Stomach (tissue), 4 donors: ENCODE results near the gene HS3ST1.

Experiments used
- EP300 ChIP-seq: sonication (generic); formaldehyde crosslinking; IDR thresholded peaks from one replicate; pipeline ENCODE4 v1.6.1; 2017; ENCODE audit warnings: antibody characterized with exemption
- POLR2AphosphoS5 ChIP-seq, 3 donors: sonication (generic); formaldehyde crosslinking; IDR thresholded peaks; one replicate each; pipeline ENCODE4 v1.6.1; 2016; ENCODE audit warnings: antibody characterized with exemption in 3 of 3
- TF ChIP-seq, protein P1 (sequence below), 7 experiments: fragments of 450-650 bp in 4 of 7; fragments of 200-600 bp in 3 of 7; sonication (generic) in 3 of 7; IDR thresholded peaks; one replicate each; pipeline ENCODE4 v1.5.1; 2016 to 2019; ENCODE audit warnings: antibody characterized with exemption in 7 of 7, control low read depth in 2 of 7, mild to moderate bottlenecking in 1 of 7

DNA sequence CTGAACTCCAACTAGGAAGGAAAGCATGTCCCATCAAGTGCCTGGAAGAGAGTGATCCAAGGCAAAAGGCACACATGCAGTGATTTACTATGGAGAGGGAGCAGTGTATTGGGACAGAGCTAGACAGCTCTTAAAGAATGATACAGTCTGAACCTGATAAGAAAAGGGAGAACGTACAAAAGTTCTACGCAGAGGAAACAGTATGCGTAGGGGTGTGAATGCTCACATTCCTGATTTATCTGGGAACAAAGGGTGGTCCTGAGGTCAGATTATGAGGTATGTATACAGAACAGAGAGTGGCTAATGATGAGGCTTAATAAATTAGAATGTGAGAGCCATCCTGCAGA is 12.0 kb downstream of the HS3ST1 start:
- TF ChIP-seq EP300 (no peak), POLR2AphosphoS5 (IDR thresholded peaks at IDR 0.05) (no peak)
- TF ChIP-seq, protein P1, sequence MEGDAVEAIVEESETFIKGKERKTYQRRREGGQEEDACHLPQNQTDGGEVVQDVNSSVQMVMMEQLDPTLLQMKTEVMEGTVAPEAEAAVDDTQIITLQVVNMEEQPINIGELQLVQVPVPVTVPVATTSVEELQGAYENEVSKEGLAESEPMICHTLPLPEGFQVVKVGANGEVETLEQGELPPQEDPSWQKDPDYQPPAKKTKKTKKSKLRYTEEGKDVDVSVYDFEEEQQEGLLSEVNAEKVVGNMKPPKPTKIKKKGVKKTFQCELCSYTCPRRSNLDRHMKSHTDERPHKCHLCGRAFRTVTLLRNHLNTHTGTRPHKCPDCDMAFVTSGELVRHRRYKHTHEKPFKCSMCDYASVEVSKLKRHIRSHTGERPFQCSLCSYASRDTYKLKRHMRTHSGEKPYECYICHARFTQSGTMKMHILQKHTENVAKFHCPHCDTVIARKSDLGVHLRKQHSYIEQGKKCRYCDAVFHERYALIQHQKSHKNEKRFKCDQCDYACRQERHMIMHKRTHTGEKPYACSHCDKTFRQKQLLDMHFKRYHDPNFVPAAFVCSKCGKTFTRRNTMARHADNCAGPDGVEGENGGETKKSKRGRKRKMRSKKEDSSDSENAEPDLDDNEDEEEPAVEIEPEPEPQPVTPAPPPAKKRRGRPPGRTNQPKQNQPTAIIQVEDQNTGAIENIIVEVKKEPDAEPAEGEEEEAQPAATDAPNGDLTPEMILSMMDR (IDR thresholded peaks at IDR 0.05), result no peak
